Measurements from ENCODE around the gene WASHC3.
A peak's percentile ranks its signal among the peaks of the same experiment; 100 is the strongest.
"Not testable (repeated sequence)": the region's sequence is repeated elsewhere in the genome, so short reads cannot be mapped to it uniquely, and the experiment has no call there.

WASHC3 gene

GRCh38 chr12:102061560-102062418, at the start of gene WASHC3:
TSS of gene WASHC3 (minus strand) at chr12:102061991. CDS start at chr12:102061962, 29 bp downstream.
- peak; percentile 87 for FAIRE-seq

- no peak for FAIRE-seq
These were observed 49.0 kb upstream of the WASHC3 start for GRCh38 chr12:102110782-102111181.

GRCh38 chr12:102107970-102108369, 46.2 kb upstream of the WASHC3 start:
- no peak for FAIRE-seq

- no peak for FAIRE-seq
These were observed 45.1 kb upstream of the WASHC3 start for GRCh38 chr12:102106905-102107304.

GRCh38 chr12:102096855-102097254, 35.1 kb upstream of the WASHC3 start:
- no peak for FAIRE-seq

- peak; percentile 68 for FAIRE-seq
These were observed 34.0 kb upstream of the WASHC3 start for GRCh38 chr12:102095677-102096263.

GRCh38 chr12:102093319-102093718, 31.5 kb upstream of the WASHC3 start:
- FAIRE-seq = no peak

GRCh38 chr12:102089228-102089835, 27.5 kb upstream of the WASHC3 start:
- FAIRE-seq = not testable (repeated sequence)

GRCh38 chr12:102080842-102081241, 19.1 kb upstream of the WASHC3 start:
- no peak for FAIRE-seq

GRCh38 chr12:102072092-102072491, 10.3 kb upstream of the WASHC3 start:
- FAIRE-seq = not testable (repeated sequence)

GRCh38 chr12:102069707-102070106, 7.9 kb upstream of the WASHC3 start:
- FAIRE-seq = no peak

GRCh38 chr12:102067574-102068258, 5.9 kb upstream of the WASHC3 start:
- no peak for FAIRE-seq

GRCh38 chr12:102064476-102064875, 2.7 kb upstream of the WASHC3 start:
- no peak for FAIRE-seq

GRCh38 chr12:102063069-102063468, 1.3 kb upstream of the WASHC3 start:
- FAIRE-seq = no peak

GRCh38 chr12:102062419-102062806, 622 bp upstream of the WASHC3 start:
- no peak for FAIRE-seq

GRCh38 chr12:102061096-102061559, 663 bp downstream of the WASHC3 start:
- no peak for FAIRE-seq

- FAIRE-seq = no peak
These were observed 2.4 kb downstream of the WASHC3 start for GRCh38 chr12:102059343-102059742.

GRCh38 chr12:102054345-102054744, 7.4 kb downstream of the WASHC3 start:
- FAIRE-seq = no peak

GRCh38 chr12:102053062-102053349, 8.8 kb downstream of the WASHC3 start:
- FAIRE-seq = no peak

- FAIRE-seq = no peak
These were observed 9.4 kb downstream of the WASHC3 start for GRCh38 chr12:102052192-102053061.

- FAIRE-seq = no peak
These were observed 10.3 kb downstream of the WASHC3 start for GRCh38 chr12:102051431-102051965.
